IMR-90 (cell line): ENCODE data around the gene EFNA5. TPM values are rescaled to one million over a fixed set of nuclear protein-coding genes. Genes with fewer than 3 reads are reported as not detected.

ENCODE experiments used
- ATAC-seq: fragments of 200-7000 bp; cut with Tn5 transposase; 2 replicates; pipeline ENCODE4 v1.9.1; 2020; ENCODE audit warnings: low read depth, mild to moderate bottlenecking, moderate library complexity
- BruUV-seq: library from RNA; stranded (reverse); fragments of 400-500 nt; replicated peaks from 2 replicates; lab custom pipeline; 2021; lab: Mats Ljungman, UMichigan
- CTCF ChIA-PET: fragments of 300-600 bp; formaldehyde crosslinking; extraction: SDS; loops from one replicate; lab custom pipeline; 2021; ENCODE audit warnings: antibody characterized with exemption; lab: Yijun Ruan, JAX
- POLR2A ChIA-PET: fragments of 300-600 bp; sonication (Branson Sonifier 250); formaldehyde crosslinking; loops from one replicate; lab custom pipeline; 2022; ENCODE audit warnings: antibody characterized with exemption; ENCODE audit not compliant: unreplicated experiment; lab: Charles Lee
- DNase-seq: peaks from one replicate; pipeline ENCODE4 v3.0.0; 2013
- H2AFZ ChIP-seq: replicated peaks from 2 replicates; pipeline ENCODE3; 2013; ENCODE audit warnings: low read length, mild to moderate bottlenecking; ENCODE audit not compliant: poor library complexity
- H2AK5ac ChIP-seq: 2 replicates; pipeline ENCODE4 v1.6.1; 2013; ENCODE audit warnings: low read depth, low read length, inconsistent platforms
- H2AK9ac ChIP-seq: replicated peaks from 2 replicates; pipeline ENCODE3; 2013; ENCODE audit warnings: mild to moderate bottlenecking, low read depth, low read length, moderate library complexity; ENCODE audit not compliant: poor library complexity
- H2BK120ac ChIP-seq: 2 replicates; pipeline ENCODE4 v1.6.1; 2013; ENCODE audit warnings: low read depth, low read length, inconsistent platforms
- H2BK15ac ChIP-seq: 3 replicates; pipeline ENCODE4 v1.6.1; 2013; ENCODE audit warnings: low read depth, low read length, inconsistent platforms
- H2BK20ac ChIP-seq: 2 replicates; pipeline ENCODE4 v1.6.1; 2013; ENCODE audit warnings: low read depth, mild to moderate bottlenecking, inconsistent platforms, low read length, moderate library complexity
- H2BK5ac ChIP-seq: 2 replicates; pipeline ENCODE4 v1.6.1; 2013; ENCODE audit warnings: mild to moderate bottlenecking, low read depth, low read length, inconsistent platforms; ENCODE audit not compliant: poor library complexity, severe bottlenecking
- H3K14ac ChIP-seq: replicated peaks from 2 replicates; pipeline ENCODE4 v1.6.1; 2013; ENCODE audit warnings: low read depth, low read length, inconsistent platforms
- H3K18ac ChIP-seq: 2 replicates; pipeline ENCODE4 v1.6.1; 2013; ENCODE audit warnings: low read depth, low read length, control low read depth
- H3K23ac ChIP-seq: 2 replicates; pipeline ENCODE4 v1.6.1; 2013; ENCODE audit warnings: low read depth, low read length, inconsistent platforms
- H3K27ac ChIP-seq: 2 replicates; pipeline ENCODE4 v1.5.1; 2013; ENCODE audit warnings: mild to moderate bottlenecking, control low read depth, low read length; ENCODE audit not compliant: insufficient read depth
- H3K27me3 ChIP-seq: 2 replicates; pipeline ENCODE4 v1.6.1; 2013; ENCODE audit warnings: low read length; ENCODE audit not compliant: control insufficient read depth, insufficient read depth
- H3K36me3 ChIP-seq: 2 replicates; pipeline ENCODE4 v1.6.1; 2013; ENCODE audit warnings: low read length, mixed read lengths; ENCODE audit not compliant: control insufficient read depth, insufficient read depth
- H3K4ac ChIP-seq: 2 replicates; pipeline ENCODE4 v1.6.1; 2013; ENCODE audit warnings: low read depth, low read length, inconsistent platforms
- H3K4me1 ChIP-seq: 2 replicates; pipeline ENCODE4 v1.6.1; 2013; ENCODE audit warnings: low read length, mixed read lengths; ENCODE audit not compliant: control insufficient read depth, insufficient read depth
- H3K4me2 ChIP-seq: 2 replicates; pipeline ENCODE4 v1.6.1; 2013; ENCODE audit warnings: low read depth, mild to moderate bottlenecking, control low read depth, low read length, moderate library complexity
- H3K4me3 ChIP-seq: 2 replicates; pipeline ENCODE4 v1.5.1; 2013; ENCODE audit warnings: low read depth, mild to moderate bottlenecking, control low read depth, low read length, moderate library complexity; ENCODE audit not compliant: insufficient read depth
- H3K56ac ChIP-seq: 2 replicates; pipeline ENCODE4 v1.6.1; 2013; ENCODE audit warnings: low read length, inconsistent platforms; ENCODE audit not compliant: insufficient read depth; ENCODE audit errors: extremely low read depth
- H3K79me1 ChIP-seq, 2 experiments: 2 replicates each; pipeline ENCODE4 v1.6.1; 2013; ENCODE audit warnings: low read length in 2 of 2, inconsistent platforms in 1 of 2, low read depth in 1 of 2
- H3K9ac ChIP-seq: 2 replicates; pipeline ENCODE4 v1.6.1; 2013; ENCODE audit warnings: low read depth, low read length, control low read depth
- H3K9me1 ChIP-seq: 2 replicates; pipeline ENCODE4 v1.6.1; 2013; ENCODE audit warnings: low read length, inconsistent platforms; ENCODE audit not compliant: insufficient read depth
- H3K9me3 ChIP-seq: 2 replicates; pipeline ENCODE4 v1.6.1; 2013; ENCODE audit warnings: low read length; ENCODE audit not compliant: control insufficient read depth, insufficient read depth
- H4K20me1 ChIP-seq: 2 replicates; pipeline ENCODE4 v1.6.1; 2013; ENCODE audit warnings: low read length, inconsistent platforms; ENCODE audit not compliant: insufficient read depth
- H4K5ac ChIP-seq: 2 replicates; pipeline ENCODE4 v1.6.1; 2013; ENCODE audit warnings: mild to moderate bottlenecking, low read depth, low read length, control low read depth
- H4K8ac ChIP-seq, 2 experiments: 2 replicates each; pipeline ENCODE4 v1.6.1; 2013; ENCODE audit warnings: low read depth in 2 of 2, low read length in 2 of 2, control low read depth in 1 of 2, inconsistent platforms in 1 of 2
- H4K91ac ChIP-seq: 2 replicates; pipeline ENCODE4 v1.6.1; 2013; ENCODE audit warnings: low read depth, low read length, inconsistent platforms; ENCODE audit not compliant: insufficient read depth
- BHLHE40 ChIP-seq: fragments of 150-350 bp; IDR thresholded peaks from 2 replicates; pipeline ENCODE4 v1.6.1; 2016; ENCODE audit warnings: mild to moderate bottlenecking, low read depth, low read length
- CEBPB ChIP-seq: IDR thresholded peaks from 2 replicates; pipeline ENCODE4 v1.6.1; 2012; ENCODE audit warnings: low read depth, low read length, improper control_type of control experiment
- CHD1 ChIP-seq: IDR thresholded peaks from 2 replicates; pipeline ENCODE4 v1.6.1; 2012; ENCODE audit warnings: low read depth, low read length, improper control_type of control experiment
- CTCF ChIP-seq: conservative IDR thresholded peaks from 2 replicates; pipeline ENCODE4 v1.5.1; 2012; ENCODE audit warnings: mild to moderate bottlenecking, low read depth, low read length, improper control_type of control experiment
- ELK1 ChIP-seq: fragments of 150-350 bp; IDR thresholded peaks from 2 replicates; pipeline ENCODE4 v1.6.1; 2016; ENCODE audit warnings: low read depth, mild to moderate bottlenecking, low read length, moderate library complexity, borderline replicate concordance
- FOS ChIP-seq: fragments of 150-350 bp; IDR thresholded peaks from 2 replicates; pipeline ENCODE4 v1.6.1; 2016; ENCODE audit warnings: low read depth, low read length
- MAFK ChIP-seq: IDR thresholded peaks from 2 replicates; pipeline ENCODE4 v1.6.1; 2012; ENCODE audit warnings: low read depth, low read length, improper control_type of control experiment
- MAZ ChIP-seq: IDR thresholded peaks from 2 replicates; pipeline ENCODE4 v1.6.1; 2012; ENCODE audit warnings: low read depth, mild to moderate bottlenecking, low read length, improper control_type of control experiment, moderate library complexity, borderline replicate concordance
- MXI1 ChIP-seq: IDR thresholded peaks from 2 replicates; pipeline ENCODE4 v1.6.1; 2012; ENCODE audit warnings: low read depth, mild to moderate bottlenecking, low read length, moderate library complexity, borderline replicate concordance
- NFE2L2 ChIP-seq: fragments of 150-350 bp; IDR thresholded peaks from 2 replicates; pipeline ENCODE4 v1.6.1; 2016; ENCODE audit warnings: low read depth, mild to moderate bottlenecking, low read length
- POLR2A ChIP-seq: IDR thresholded peaks from 2 replicates; pipeline ENCODE4 v1.6.1; 2012; ENCODE audit warnings: mild to moderate bottlenecking, low read depth, low read length
- RAD21 ChIP-seq: IDR thresholded peaks from 2 replicates; pipeline ENCODE4 v1.6.1; 2012; ENCODE audit warnings: low read length, improper control_type of control experiment
- RCOR1 ChIP-seq: IDR thresholded peaks from 2 replicates; pipeline ENCODE4 v1.6.1; 2012; ENCODE audit warnings: mild to moderate bottlenecking, low read length, improper control_type of control experiment; ENCODE audit not compliant: insufficient replicate concordance
- RFX5 ChIP-seq: IDR thresholded peaks from 2 replicates; pipeline ENCODE4 v1.8.0; 2012; ENCODE audit warnings: low read depth, mild to moderate bottlenecking, low read length, moderate library complexity
- USF2 ChIP-seq: fragments of 150-350 bp; IDR thresholded peaks from 2 replicates; pipeline ENCODE4 v1.6.1; 2017; ENCODE audit warnings: mild to moderate bottlenecking, antibody characterized with exemption, low read length, low read depth
- WGBS, 2 experiments: methylation state at CpG; one replicate each; pipeline versions ENCODE4 v1.1.5 to v1.1.7; 2013; ENCODE audit warnings: missing lambda C conversion rate in 2 of 2; ENCODE audit not compliant: insufficient read length in 1 of 2; ENCODE audit errors: extremely low coverage in 2 of 2; 5-methylcytosine and 5-hydroxymethylcytosine counted together
- dilution Hi-C: fragments of 300-500 bp; cut with HindIII; formaldehyde crosslinking; loops from one replicate; pipeline ENCODE4 v1.14.3; 2018; ENCODE audit warnings: low sequenced_read_pairs; ENCODE audit not compliant: unreplicated experiment
- in situ Hi-C: fragments of 300-500 bp; cut with MboI; formaldehyde crosslinking; loops from 3 replicates; pipeline ENCODE4 v1.14.3; 2019; ENCODE audit warnings: low sequenced_read_pairs, inconsistent platforms, mixed read lengths
- intact Hi-C: fragments of 100-400 bp; cut with micrococcal nuclease; formaldehyde crosslinking; loops from 2 replicates; pipeline ENCODE4 v1.10.0; 2022
- polyA plus RNA-seq, 3 experiments: library from polyadenylated mRNA; depleted of rRNA; stranded (reverse); fragments of >200 nt; gene quantifications; 2 replicates each; pipeline ENCODE4 v1.2.3, GENCODE V29; 2012; ENCODE audit warnings: low replicate concordance in 1 of 3
- total RNA-seq: library from RNA; depleted of rRNA; stranded (reverse); fragments of >200 nt; gene quantifications from 2 replicates; pipeline ENCODE4 v1.2.3, GENCODE V29; 2012

EFNA5 gene
- total and polyA plus RNA-seq, 2 of the 4 experiments (the other 2 are of a cell fraction), result 1.5 to 1.6 TPM

- POLR2A ChIA-PET, result no interaction called here
- H2AK5ac ChIP-seq, result no peak overlapping the region
- no peak overlapping the region for H3K18ac ChIP-seq
- H2AK9ac ChIP-seq, result no peak overlapping the region
- H3K4me1 ChIP-seq, result no peaks in the 10 kb centered on the region
- intact Hi-C loops (no loop called here), dilution Hi-C loops (no loop called here), in situ Hi-C loops (no loop called here)
- no peak overlapping the region for H2AFZ ChIP-seq
- H3K4me2 ChIP-seq, result no peak overlapping the region
- H3K56ac ChIP-seq, result no peak overlapping the region
- H3K9ac ChIP-seq, result no peak overlapping the region
- ATAC-seq (no peak), DNase-seq (no peak)
- WGBS, 2 experiments, result no CpG with 5 or more reads among the region's 5 CpGs
- no peaks in the 10 kb centered on the region for H3K79me1 ChIP-seq
- no peaks in the 10 kb centered on the region for H3K36me3 ChIP-seq
- no peak overlapping the region for H4K91ac ChIP-seq
- H3K9me3 ChIP-seq, result no peaks in the 10 kb centered on the region
- no peak overlapping the region for H4K5ac ChIP-seq
- TF ChIP-seq NFE2L2 (no peak), ELK1 (no peak), RAD21 (no peak), MAZ (no peak), BHLHE40 (no peak), MAFK (no peak), POLR2A (no peak), MXI1 (no peak), RFX5 (no peak), FOS (no peak), CTCF (no peak), RCOR1 (no peak), CHD1 (no peak), USF2 (no peak), CEBPB (no peak)
- no peaks in the 10 kb centered on the region for H3K27me3 ChIP-seq
- H3K27ac ChIP-seq, result no peak overlapping the region
- no peak overlapping the region for H3K4ac ChIP-seq
- CTCF ChIA-PET, result interaction anchor here (0.6 kb wide), 1 partner anchor 15 kb away, joined by 3 read pairs; no protein-coding TSS in a partner anchor
- no peaks in the 10 kb centered on the region for H3K9me1 ChIP-seq
- H3K23ac ChIP-seq, result no peak overlapping the region
- H2BK20ac ChIP-seq, result no peak overlapping the region
- no peak overlapping the region for H4K8ac ChIP-seq
- no peak overlapping the region for H2BK15ac ChIP-seq
- no peak overlapping the region for H3K14ac ChIP-seq
- BruUV-seq, result no TSS peak
- no peak overlapping the region for H2BK120ac ChIP-seq
- no peak overlapping the region for H3K4me3 ChIP-seq
- no peak overlapping the region for H2BK5ac ChIP-seq
- H4K20me1 ChIP-seq, result no peaks in the 10 kb centered on the region
Observed at GRCh38 chr5:107713228-107713627, 42.5 kb upstream of the EFNA5 start.
